ENCODE results near the gene SHISAL1. TPM values are rescaled to one million over a fixed set of nuclear protein-coding genes. Genes with fewer than 3 reads are reported as not detected.

The SHISAL1 gene
- total RNA-seq, 2 experiments from 2014 or later = not detected

- H3K27ac Mint-ChIP-seq = no peak overlapping the region
- no peaks in the 10 kb centered on the region for H3K27me3 Mint-ChIP-seq
- no peaks in the 10 kb centered on the region for H3K9me3 Mint-ChIP-seq (ENCODE audit: low read depth)
- peaks cover 20% of the 10 kb centered on the region for H3K4me1 Mint-ChIP-seq
- no peak for ATAC-seq
- H3K4me3 Mint-ChIP-seq = no peak overlapping the region
- DNase-seq = no peak
- CTCF ChIA-PET = interaction anchor here (1.3 kb wide), 1 partner anchor 207 kb away, joined by 4 read pairs; no protein-coding TSS in a partner anchor
- H3K36me3 Mint-ChIP-seq = peaks cover 20% of the 10 kb centered on the region
These were observed 112.9 kb downstream of the SHISAL1 start for GRCh38 chr22:44199866-44200265.

GRCh38 chr22:44199164-44199563 is 113.6 kb downstream of the SHISAL1 start:
- peaks cover 26% of the 10 kb centered on the region for H3K4me1 Mint-ChIP-seq
- DNase-seq (no peak), ATAC-seq (no peak)
- H3K27ac Mint-ChIP-seq = no peak overlapping the region
- no peaks in the 10 kb centered on the region for H3K9me3 Mint-ChIP-seq (ENCODE audit: low read depth)
- H3K36me3 Mint-ChIP-seq = peaks cover 26% of the 10 kb centered on the region
- CTCF ChIA-PET = interaction anchor here (1.3 kb wide), 1 partner anchor 206 kb away, joined by 4 read pairs; no protein-coding TSS in a partner anchor
- H3K4me3 Mint-ChIP-seq = no peak overlapping the region
- H3K27me3 Mint-ChIP-seq = no peaks in the 10 kb centered on the region

GRCh38 chr22:44197271-44197670 is 115.5 kb downstream of the SHISAL1 start:
- CTCF ChIA-PET = no interaction called here
- H3K27me3 Mint-ChIP-seq = no peaks in the 10 kb centered on the region
- H3K4me3 Mint-ChIP-seq = no peak overlapping the region
- peaks cover 33% of the 10 kb centered on the region for H3K36me3 Mint-ChIP-seq
- ATAC-seq = no peak
- DNase-seq = no peak
- H3K27ac Mint-ChIP-seq = no peak overlapping the region
- H3K9me3 Mint-ChIP-seq (ENCODE audit: low read depth) = no peaks in the 10 kb centered on the region
- peaks cover 45% of the 10 kb centered on the region for H3K4me1 Mint-ChIP-seq

GRCh38 chr22:44196731-44197131 is 116.0 kb downstream of the SHISAL1 start:
- Mint-ChIP-seq H3K9me3 (ENCODE audit: low read depth) (no peaks in the 10 kb centered on the region), H3K27me3 (no peaks in the 10 kb centered on the region), H3K36me3 (peaks cover 31% of the 10 kb centered on the region), H3K4me1 (peaks cover 48% of the 10 kb centered on the region), H3K4me3 (no peak overlapping the region), H3K27ac (no peak overlapping the region)
- DNase-seq = no peak
- ATAC-seq = no peak
- CTCF ChIA-PET = no interaction called here

- H3K27me3 Mint-ChIP-seq = no peaks in the 10 kb centered on the region
- DNase-seq = no peak
- peaks cover 53% of the 10 kb centered on the region for H3K4me1 Mint-ChIP-seq
- H3K36me3 Mint-ChIP-seq = peaks cover 33% of the 10 kb centered on the region
- no peak overlapping the region for H3K27ac Mint-ChIP-seq
- no peak overlapping the region for H3K4me3 Mint-ChIP-seq
- ATAC-seq = no peak
- H3K9me3 Mint-ChIP-seq (ENCODE audit: low read depth) = no peaks in the 10 kb centered on the region
- CTCF ChIA-PET = interaction anchor here (1.7 kb wide), 1 partner anchor 15 kb away, joined by 8 read pairs; the partner anchor contains the start of gene PARVG
These were observed 116.5 kb downstream of the SHISAL1 start for GRCh38 chr22:44196241-44196640.

GRCh38 chr22:44195189-44195871 is 117.4 kb downstream of the SHISAL1 start:
- no peak overlapping the region for H3K4me3 Mint-ChIP-seq
- ATAC-seq (no peak), DNase-seq (no peak)
- no peaks in the 10 kb centered on the region for H3K9me3 Mint-ChIP-seq (ENCODE audit: low read depth)
- peaks cover 53% of the 10 kb centered on the region for H3K4me1 Mint-ChIP-seq
- peaks cover 33% of the 10 kb centered on the region for H3K36me3 Mint-ChIP-seq
- no peaks in the 10 kb centered on the region for H3K27me3 Mint-ChIP-seq
- H3K27ac Mint-ChIP-seq = no peak overlapping the region
- CTCF ChIA-PET = interaction anchor here (1.7 kb wide), 1 partner anchor 14 kb away, joined by 8 read pairs; the partner anchor contains the start of gene PARVG

- DNase-seq (no peak), ATAC-seq (no peak)
- no peaks in the 10 kb centered on the region for H3K27me3 Mint-ChIP-seq
- H3K4me3 Mint-ChIP-seq = no peak overlapping the region
- H3K27ac Mint-ChIP-seq = no peak overlapping the region
- CTCF ChIA-PET = no interaction called here
- peaks cover 32% of the 10 kb centered on the region for H3K36me3 Mint-ChIP-seq
- H3K9me3 Mint-ChIP-seq (ENCODE audit: low read depth) = no peaks in the 10 kb centered on the region
- H3K4me1 Mint-ChIP-seq = peaks cover 53% of the 10 kb centered on the region
These were observed 118.2 kb downstream of the SHISAL1 start for GRCh38 chr22:44194569-44194968.

Other genes starting within 250 kb of the SHISAL1 start
- 100 to 1,000 TPM; 125 to 170 TPM for gene PARVG, start 132.0 kb downstream of the SHISAL1 start, total RNA-seq
- 1 to 10 TPM; 7.1 to 7.5 TPM for gene RTL6, start 185.3 kb upstream of the SHISAL1 start, total RNA-seq

All from activated CD8-positive, alpha-beta memory T cell treated with anti-CD3 and anti-CD28 coated beads, Interleukin-2, amount 10 ng/mL, durations not matched to agents 7 days and 5 days (primary cell).